H9 (cell line): ENCODE results near the gene EPHB2. TPM values are rescaled to one million over a fixed set of nuclear protein-coding genes. Genes with fewer than 3 reads are reported as not detected.

Experiments used
- DNase-seq: peaks from one replicate; pipeline ENCODE4 v3.0.0-alpha.2; 2017
- H2AFZ ChIP-seq: one replicate; pipeline ENCODE4 v1.6.1; 2013; ENCODE audit warnings: mild to moderate bottlenecking, low read length, control low read depth, moderate library complexity
- H2AK5ac ChIP-seq: 2 replicates; pipeline ENCODE4 v1.6.1; 2013; ENCODE audit warnings: low read length, control low read depth, mixed read lengths; ENCODE audit not compliant: insufficient read length
- H2BK120ac ChIP-seq: one replicate; pipeline ENCODE4 v1.6.1; 2013; ENCODE audit warnings: low read depth, mild to moderate bottlenecking, low read length, control low read depth, inconsistent platforms; ENCODE audit not compliant: poor library complexity, severe bottlenecking
- H2BK12ac ChIP-seq: 2 replicates; pipeline ENCODE4 v1.6.1; 2013; ENCODE audit warnings: low read length, control low read depth, mixed read lengths, low read depth; ENCODE audit not compliant: insufficient read length
- H2BK15ac ChIP-seq: 2 replicates; pipeline ENCODE4 v1.6.1; 2013; ENCODE audit warnings: low read depth, low read length, control low read depth
- H2BK20ac ChIP-seq: one replicate; pipeline ENCODE4 v1.6.1; 2013; ENCODE audit warnings: low read depth, mild to moderate bottlenecking, low read length, control low read depth, inconsistent platforms; ENCODE audit not compliant: poor library complexity, severe bottlenecking
- H2BK5ac ChIP-seq: 2 replicates; pipeline ENCODE4 v1.6.1; 2013; ENCODE audit warnings: low read length, control low read depth, mixed read lengths; ENCODE audit not compliant: insufficient read length
- H3K14ac ChIP-seq: 2 replicates; pipeline ENCODE4 v1.6.1; 2013; ENCODE audit warnings: low read length, control low read depth; ENCODE audit not compliant: insufficient read depth
- H3K18ac ChIP-seq: 2 replicates; pipeline ENCODE4 v1.6.1; 2013; ENCODE audit warnings: low read depth, mild to moderate bottlenecking, mixed read lengths, low read length, control low read depth; ENCODE audit not compliant: insufficient read length
- H3K23ac ChIP-seq: 2 replicates; pipeline ENCODE4 v1.6.1; 2013; ENCODE audit warnings: low read length, control low read depth, mixed read lengths, low read depth; ENCODE audit not compliant: insufficient read length
- H3K23me2 ChIP-seq: 2 replicates; pipeline ENCODE4 v1.6.1; 2013; ENCODE audit warnings: low read depth, mild to moderate bottlenecking, mixed read lengths, low read length, control low read depth; ENCODE audit not compliant: insufficient read length, poor library complexity, severe bottlenecking
- H3K27ac ChIP-seq: 2 replicates; pipeline ENCODE4 v1.5.1; 2013; ENCODE audit warnings: low read length, control low read depth, mixed read lengths, low read depth; ENCODE audit not compliant: insufficient read length
- H3K27me3 ChIP-seq: 2 replicates; pipeline ENCODE4 v1.6.1; 2013; ENCODE audit warnings: low read length, control low read depth, inconsistent platforms; ENCODE audit not compliant: insufficient read depth
- H3K4ac ChIP-seq: 2 replicates; pipeline ENCODE4 v1.6.1; 2013; ENCODE audit warnings: low read depth, mild to moderate bottlenecking, control low read depth, inconsistent platforms, low read length, moderate library complexity
- H3K4me1 ChIP-seq: 2 replicates; pipeline ENCODE4 v1.6.1; 2013; ENCODE audit warnings: low read length, control low read depth, inconsistent platforms; ENCODE audit not compliant: insufficient read depth
- H3K4me2 ChIP-seq: 2 replicates; pipeline ENCODE4 v1.6.1; 2013; ENCODE audit warnings: low read length, control low read depth, mixed read lengths; ENCODE audit not compliant: insufficient read length, insufficient read depth
- H3K56ac ChIP-seq: 2 replicates; pipeline ENCODE4 v1.6.1; 2013; ENCODE audit warnings: low read depth, mild to moderate bottlenecking, mixed read lengths, low read length, control low read depth; ENCODE audit not compliant: insufficient read length
- H3K79me1 ChIP-seq: 2 replicates; pipeline ENCODE4 v1.6.1; 2013; ENCODE audit warnings: low read depth, mild to moderate bottlenecking, moderate library complexity, low read length, control low read depth, inconsistent platforms; ENCODE audit not compliant: insufficient read depth, poor library complexity, severe bottlenecking
- H3K79me2 ChIP-seq: 2 replicates; pipeline ENCODE4 v1.6.1; 2013; ENCODE audit warnings: low read length, control low read depth, inconsistent platforms; ENCODE audit not compliant: insufficient read depth
- H3K9ac ChIP-seq: 2 replicates; pipeline ENCODE4 v1.6.1; 2013; ENCODE audit warnings: low read length, control low read depth, mixed read lengths; ENCODE audit not compliant: insufficient read length; ENCODE audit errors: extremely low read depth
- H3K9me3 ChIP-seq: one replicate; pipeline ENCODE4 v1.6.1; 2013; ENCODE audit warnings: low read depth, low read length, inconsistent platforms; ENCODE audit not compliant: control insufficient read depth
- H3T11ph ChIP-seq: one replicate; pipeline ENCODE4 v1.6.1; 2013; ENCODE audit warnings: mild to moderate bottlenecking, low read length, control low read depth, inconsistent platforms
- H4K20me1 ChIP-seq: one replicate; pipeline ENCODE4 v1.6.1; 2013; ENCODE audit not compliant: control insufficient read depth, insufficient read length, insufficient read depth
- H4K5ac ChIP-seq: 2 replicates; pipeline ENCODE4 v1.6.1; 2013; ENCODE audit warnings: low read depth, mild to moderate bottlenecking, mixed read lengths, low read length, control low read depth; ENCODE audit not compliant: insufficient read length
- H4K8ac ChIP-seq: replicated peaks from 2 replicates; pipeline ENCODE4 v1.6.1; 2013; ENCODE audit warnings: low read length, control low read depth, mixed read lengths, low read depth; ENCODE audit not compliant: insufficient read length
- H4K91ac ChIP-seq: 2 replicates; pipeline ENCODE4 v1.6.1; 2013; ENCODE audit warnings: low read depth, mild to moderate bottlenecking, moderate library complexity, mixed read lengths, low read length, control low read depth; ENCODE audit not compliant: insufficient read length
- H3K27ac Mint-ChIP-seq, 3 experiments: 2 replicates in 2 of 3; 3 replicates in 1 of 3; pipeline ENCODE4 v1.8.0; 2020 to 2021; ENCODE audit warnings: mixed read lengths in 3 of 3, mild to moderate bottlenecking in 1 of 3, moderate library complexity in 1 of 3
- H3K27me3 Mint-ChIP-seq: 2 replicates; pipeline ENCODE4 v1.8.0; 2021; ENCODE audit warnings: low read depth, mild to moderate bottlenecking, moderate library complexity, mixed read lengths
- H3K36me3 Mint-ChIP-seq, 3 experiments: 2 replicates in 2 of 3; 3 replicates in 1 of 3; pipeline ENCODE4 v1.8.0; 2020 to 2021; ENCODE audit warnings: low read depth in 3 of 3, mixed read lengths in 3 of 3; ENCODE audit not compliant: insufficient read depth in 1 of 3
- H3K4me1 Mint-ChIP-seq, 2 experiments: 2 replicates each; pipeline ENCODE4 v1.8.0; 2020; ENCODE audit warnings: mixed read lengths in 2 of 2
- H3K4me3 Mint-ChIP-seq, 2 experiments: 2 replicates in 1 of 2; 3 replicates in 1 of 2; pipeline ENCODE4 v1.8.0; 2020 to 2021; ENCODE audit warnings: mild to moderate bottlenecking in 2 of 2, mixed read lengths in 2 of 2, moderate library complexity in 1 of 2
- H3K9me3 Mint-ChIP-seq, 2 experiments: 2 replicates in 1 of 2; 3 replicates in 1 of 2; pipeline ENCODE4 v1.8.0; 2020; ENCODE audit warnings: mild to moderate bottlenecking in 2 of 2, mixed read lengths in 2 of 2, moderate library complexity in 1 of 2
- WGBS: extraction: QIAGEN DNeasy Blood & Tissue Kit; methylation state at CpG from one replicate; pipeline ENCODE4 v1.1.7; 2013; ENCODE audit warnings: missing lambda C conversion rate, low lambda C conversion rate, mixed read lengths; ENCODE audit not compliant: insufficient read length; ENCODE audit errors: extremely low coverage; 5-methylcytosine and 5-hydroxymethylcytosine counted together
- total RNA-seq: library from RNA; stranded (reverse); gene quantifications from 2 replicates; pipeline ENCODE4 v1.2.1, GENCODE V29; 2021
- TF ChIP-seq, protein P1 (sequence below): fragments of 200-600 bp; sonication (generic); conservative IDR thresholded peaks from 3 replicates; pipeline ENCODE4 v1.8.0; 2021; ENCODE audit warnings: antibody characterized with exemption, mild to moderate bottlenecking

EPHB2 gene
- total RNA-seq, 1 experiment from 2014 or later = 9.5 TPM

DNA sequence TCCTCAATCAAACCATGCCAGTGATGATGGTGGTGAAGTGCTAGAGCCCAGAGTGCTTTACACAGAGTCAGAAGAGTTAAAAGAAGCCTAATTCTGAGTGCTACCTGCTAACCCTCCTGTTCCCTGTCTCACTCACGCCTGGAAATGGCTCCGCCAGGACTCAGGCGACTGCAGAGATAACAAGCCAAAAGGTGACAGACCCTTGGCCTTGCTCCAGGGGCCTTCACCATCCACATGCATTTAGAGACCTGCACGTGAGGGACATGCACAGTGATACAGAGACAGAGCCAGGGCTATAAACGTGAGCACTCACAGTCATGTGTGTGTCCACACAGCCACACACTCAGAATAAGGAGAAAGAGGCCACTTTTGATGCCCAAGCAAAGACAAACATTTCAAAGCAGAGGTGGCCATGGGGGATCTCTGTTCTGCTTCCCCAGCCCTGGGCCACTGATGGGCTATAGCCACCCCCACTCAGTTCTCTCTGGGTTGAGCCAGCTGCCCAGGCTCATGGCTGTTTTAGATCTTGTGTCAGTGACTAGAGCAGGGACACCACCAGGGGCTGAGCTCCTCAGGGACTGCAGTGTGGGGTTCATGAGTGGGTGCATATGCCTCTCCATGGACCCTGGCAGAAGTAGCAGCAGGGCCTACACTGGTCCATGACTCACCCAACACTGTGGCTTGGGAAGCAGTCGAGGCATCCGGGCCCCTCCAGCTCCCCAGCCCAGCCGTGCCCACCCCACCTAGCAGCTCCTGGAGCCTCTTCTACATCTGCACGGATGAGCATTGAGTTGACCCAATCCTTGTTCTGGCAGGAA, 117.2 kb downstream of the EPHB2 start:
- Histone ChIP-seq H4K91ac (no peak overlapping the region), H3K79me1 (no peaks in the 10 kb centered on the region), H2AK5ac (no peak overlapping the region), H3K9ac (no peak overlapping the region), H3K23ac (no peak overlapping the region), H3K14ac (no peak overlapping the region), H2BK12ac (no peak overlapping the region), H3K27me3 (no peaks in the 10 kb centered on the region), H4K5ac (no peak overlapping the region), H4K8ac (no peak overlapping the region), H3K4me2 (no peak overlapping the region), H2BK15ac (no peak overlapping the region), H3K4me1 (peaks cover 4% of the 10 kb centered on the region; the same call in 1 of the 2 replicates), H3T11ph (no peak overlapping the region), H3K56ac (no peak overlapping the region), H2BK120ac (no peak overlapping the region), H3K79me2 (no peaks in the 10 kb centered on the region), H3K27ac (no peak overlapping the region), H2BK20ac (no peak overlapping the region), H3K9me3 (no peaks in the 10 kb centered on the region), H2AFZ (no peak overlapping the region), H3K23me2 (no peaks in the 10 kb centered on the region), H4K20me1 (no peaks in the 10 kb centered on the region), H3K18ac (no peak overlapping the region), H3K4ac (no peak overlapping the region), H2BK5ac (no peak overlapping the region)
- H3K4me3 Mint-ChIP-seq = no peak overlapping the region
- H3K36me3 Mint-ChIP-seq = no peaks in the 10 kb centered on the region
- no peak overlapping the region; a peak in 2 of 7 replicates for H3K27ac Mint-ChIP-seq
- DNase-seq = no peak
- H3K27me3 Mint-ChIP-seq = no peaks in the 10 kb centered on the region; the same call in 1 of the 2 replicates
- no CpG with 5 or more reads among the region's 9 CpGs for WGBS
- H3K9me3 Mint-ChIP-seq = no peaks in the 10 kb centered on the region
- TF ChIP-seq, protein P1, sequence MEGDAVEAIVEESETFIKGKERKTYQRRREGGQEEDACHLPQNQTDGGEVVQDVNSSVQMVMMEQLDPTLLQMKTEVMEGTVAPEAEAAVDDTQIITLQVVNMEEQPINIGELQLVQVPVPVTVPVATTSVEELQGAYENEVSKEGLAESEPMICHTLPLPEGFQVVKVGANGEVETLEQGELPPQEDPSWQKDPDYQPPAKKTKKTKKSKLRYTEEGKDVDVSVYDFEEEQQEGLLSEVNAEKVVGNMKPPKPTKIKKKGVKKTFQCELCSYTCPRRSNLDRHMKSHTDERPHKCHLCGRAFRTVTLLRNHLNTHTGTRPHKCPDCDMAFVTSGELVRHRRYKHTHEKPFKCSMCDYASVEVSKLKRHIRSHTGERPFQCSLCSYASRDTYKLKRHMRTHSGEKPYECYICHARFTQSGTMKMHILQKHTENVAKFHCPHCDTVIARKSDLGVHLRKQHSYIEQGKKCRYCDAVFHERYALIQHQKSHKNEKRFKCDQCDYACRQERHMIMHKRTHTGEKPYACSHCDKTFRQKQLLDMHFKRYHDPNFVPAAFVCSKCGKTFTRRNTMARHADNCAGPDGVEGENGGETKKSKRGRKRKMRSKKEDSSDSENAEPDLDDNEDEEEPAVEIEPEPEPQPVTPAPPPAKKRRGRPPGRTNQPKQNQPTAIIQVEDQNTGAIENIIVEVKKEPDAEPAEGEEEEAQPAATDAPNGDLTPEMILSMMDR = no peak
- H3K4me1 Mint-ChIP-seq = peaks cover 35 to 44% of the 10 kb centered on the region in 2 experiments
